Type B pancreatic cell (in vitro differentiated cells): Measurements from ENCODE around the gene PTPRA. TPM values are rescaled to one million over a fixed set of nuclear protein-coding genes. Genes with fewer than 3 reads are reported as not detected.

Experiments used
- DNase-seq: peaks from one replicate; pipeline ENCODE4 v3.0.0; 2021; ENCODE audit warnings: mixed read lengths; ENCODE audit not compliant: unreplicated experiment; ENCODE audit errors: extremely low spot score
- H3K27ac Mint-ChIP-seq: 2 replicates; pipeline ENCODE4 v1.8.0; 2021; ENCODE audit warnings: mild to moderate bottlenecking, mixed read lengths
- H3K27me3 Mint-ChIP-seq: 2 replicates; pipeline ENCODE4 v1.8.0; 2021; ENCODE audit warnings: mixed read lengths
- H3K36me3 Mint-ChIP-seq: 2 replicates; pipeline ENCODE4 v1.8.0; 2021; ENCODE audit warnings: mixed read lengths
- H3K4me1 Mint-ChIP-seq: one replicate; pipeline ENCODE4 v1.8.0; 2021; ENCODE audit warnings: mixed read lengths; ENCODE audit not compliant: unreplicated experiment
- H3K4me3 Mint-ChIP-seq: 2 replicates; pipeline ENCODE4 v1.8.0; 2021; ENCODE audit warnings: mild to moderate bottlenecking, mixed read lengths
- H3K9me3 Mint-ChIP-seq: 2 replicates; pipeline ENCODE4 v1.8.0; 2021; ENCODE audit warnings: mixed read lengths
- CTCF ChIP-seq: fragments of 200-600 bp; sonication (generic); conservative IDR thresholded peaks from 2 replicates; pipeline ENCODE4 v1.5.0; 2021; ENCODE audit warnings: antibody characterized with exemption, mild to moderate bottlenecking
- total RNA-seq: library from RNA; stranded (reverse); gene quantifications from 2 replicates; pipeline ENCODE4 v1.2.1, GENCODE V29; 2021; ENCODE audit warnings: low replicate concordance

PTPRA gene
- total RNA-seq, 1 donor from 2014 or later, result 73.8 TPM

GRCh38 chr20:3040086-3040485 is 166.8 kb downstream of the PTPRA start:
- no peaks in the 10 kb centered on the region for H3K27me3 Mint-ChIP-seq
- peak overlapping the region; percentile 63 for H3K27ac Mint-ChIP-seq
- no peaks in the 10 kb centered on the region for H3K9me3 Mint-ChIP-seq
- no peak for TF ChIP-seq CTCF
- no peak for DNase-seq
- peaks cover 12% of the 10 kb centered on the region for H3K4me1 Mint-ChIP-seq
- H3K4me3 Mint-ChIP-seq, result no peak overlapping the region
- peaks cover 12% of the 10 kb centered on the region for H3K36me3 Mint-ChIP-seq

GRCh38 chr20:3041854-3042409 is 168.7 kb downstream of the PTPRA start:
- no peaks in the 10 kb centered on the region for H3K9me3 Mint-ChIP-seq
- DNase-seq, result no peak
- H3K4me3 Mint-ChIP-seq, result peak overlapping the region; percentile 76

GRCh38 chr20:3042625-3043024 is 169.3 kb downstream of the PTPRA start:
- Mint-ChIP-seq H3K27me3 (no peaks in the 10 kb centered on the region), H3K36me3 (peaks cover 13% of the 10 kb centered on the region), H3K27ac (peak overlapping the region; percentile 89), H3K9me3 (no peaks in the 10 kb centered on the region), H3K4me1 (peaks cover 18% of the 10 kb centered on the region), H3K4me3 (no peak overlapping the region)
- no peak for DNase-seq
- TF ChIP-seq CTCF, result no peak

More at GRCh38 chr20:3041854-3042409, 168.7 kb downstream of the PTPRA start:
- Mint-ChIP-seq H3K27ac (peak overlapping the region; percentile 89), H3K4me1 (peaks cover 16% of the 10 kb centered on the region), H3K36me3 (peaks cover 12% of the 10 kb centered on the region), H3K27me3 (no peaks in the 10 kb centered on the region)
- no peak for TF ChIP-seq CTCF

GRCh38 chr20:3043322-3043721 is 170.0 kb downstream of the PTPRA start, which contains the start of gene GNRH2:
TSS of gene GNRH2 (plus strand) at chr20:3043622. CDS start at chr20:3044415, 793 bp downstream.
- Mint-ChIP-seq H3K27ac (peak within 1 kb of the TSS; percentile 89), H3K27me3 (no peaks in the 10 kb centered on the region), H3K36me3 (peaks cover 14% of the 10 kb centered on the region), H3K9me3 (no peaks in the 10 kb centered on the region), H3K4me1 (peaks cover 18% of the 10 kb centered on the region), H3K4me3 (no peak within 1 kb of the TSS)
- no peak for DNase-seq
- no peak for TF ChIP-seq CTCF

- no peak for DNase-seq
- H3K4me1 Mint-ChIP-seq, result peaks cover 18% of the 10 kb centered on the region
- H3K27me3 Mint-ChIP-seq, result no peaks in the 10 kb centered on the region
- TF ChIP-seq CTCF, result no peak
- no peak overlapping the region for H3K27ac Mint-ChIP-seq
- peak overlapping the region; percentile 91 for H3K4me3 Mint-ChIP-seq
- peaks cover 18% of the 10 kb centered on the region for H3K36me3 Mint-ChIP-seq
- H3K9me3 Mint-ChIP-seq, result no peaks in the 10 kb centered on the region
These were observed 171.2 kb downstream of the PTPRA start for GRCh38 chr20:3044336-3044965.
